ENCODE results near the gene CLEC3B.

- TF ChIP-seq, protein P1, sequence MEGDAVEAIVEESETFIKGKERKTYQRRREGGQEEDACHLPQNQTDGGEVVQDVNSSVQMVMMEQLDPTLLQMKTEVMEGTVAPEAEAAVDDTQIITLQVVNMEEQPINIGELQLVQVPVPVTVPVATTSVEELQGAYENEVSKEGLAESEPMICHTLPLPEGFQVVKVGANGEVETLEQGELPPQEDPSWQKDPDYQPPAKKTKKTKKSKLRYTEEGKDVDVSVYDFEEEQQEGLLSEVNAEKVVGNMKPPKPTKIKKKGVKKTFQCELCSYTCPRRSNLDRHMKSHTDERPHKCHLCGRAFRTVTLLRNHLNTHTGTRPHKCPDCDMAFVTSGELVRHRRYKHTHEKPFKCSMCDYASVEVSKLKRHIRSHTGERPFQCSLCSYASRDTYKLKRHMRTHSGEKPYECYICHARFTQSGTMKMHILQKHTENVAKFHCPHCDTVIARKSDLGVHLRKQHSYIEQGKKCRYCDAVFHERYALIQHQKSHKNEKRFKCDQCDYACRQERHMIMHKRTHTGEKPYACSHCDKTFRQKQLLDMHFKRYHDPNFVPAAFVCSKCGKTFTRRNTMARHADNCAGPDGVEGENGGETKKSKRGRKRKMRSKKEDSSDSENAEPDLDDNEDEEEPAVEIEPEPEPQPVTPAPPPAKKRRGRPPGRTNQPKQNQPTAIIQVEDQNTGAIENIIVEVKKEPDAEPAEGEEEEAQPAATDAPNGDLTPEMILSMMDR (IDR thresholded peaks at IDR 0.05): no peak
- no peak for TF ChIP-seq POLR2A (IDR thresholded peaks at IDR 0.05)
Measured at GRCh38 chr3:45010811-45011333, 15.2 kb upstream of the CLEC3B start.
